Peyer's patch (tissue), 4 donors: Measurements from ENCODE around the gene CRTAP. TPM values are rescaled to one million over a fixed set of nuclear protein-coding genes. Genes with fewer than 3 reads are reported as not detected.

Source experiments
- DNase-seq, 3 donors: peaks; one replicate each; pipeline ENCODE4 v3.0.0-alpha.2; 2017 to 2019
- H3K27ac ChIP-seq, 4 donors: fragments of 200-600 bp; sonication (generic); one replicate each; pipeline ENCODE4 v1.5.1; 2016 to 2019
- H3K27me3 ChIP-seq, 2 donors: fragments of 200-600 bp; sonication (generic); one replicate each; pipeline ENCODE4 v1.5.1; 2019
- H3K36me3 ChIP-seq, 3 donors: fragments of 200-600 bp; sonication (generic); one replicate each; pipeline ENCODE4 v1.5.1; 2016 to 2019
- H3K4me1 ChIP-seq, 4 donors: fragments of 200-600 bp; sonication (generic); one replicate each; pipeline ENCODE4 v1.5.1; 2016 to 2019
- H3K4me3 ChIP-seq, 4 donors: fragments of 200-600 bp; sonication (generic); 1 replicate in 3 of 4; 2 replicates in 1 of 4; pipeline ENCODE4 v1.5.1; 2016 to 2019; ENCODE audit warnings: mild to moderate bottlenecking in 1 of 4
- H3K9me3 ChIP-seq, 4 donors: fragments of 200-600 bp; sonication (generic); one replicate each; pipeline ENCODE4 v1.5.1; 2016 to 2019; ENCODE audit warnings: mild to moderate bottlenecking in 1 of 4
- CTCF ChIP-seq, 6 experiments: fragments of 450-650 bp in 4 of 6; fragments of 200-600 bp in 2 of 6; sonication (generic) in 1 of 6; IDR thresholded peaks; one replicate each; pipeline ENCODE4 v1.5.1; 2017 to 2019; ENCODE audit warnings: antibody characterized with exemption in 6 of 6, mild to moderate bottlenecking in 3 of 6, moderate library complexity in 1 of 6
- POLR2A ChIP-seq, 2 donors: fragments of 450-650 bp; IDR thresholded peaks; one replicate each; pipeline ENCODE4 v1.5.1; 2017; ENCODE audit warnings: antibody characterized with exemption in 2 of 2, mild to moderate bottlenecking in 2 of 2, moderate library complexity in 2 of 2
- total RNA-seq, 4 donors: library from RNA; depleted of rRNA; stranded (reverse); fragments of >200 nt; gene quantifications; one replicate each; pipeline ENCODE4 v1.1.0, GENCODE V29; 2016

The CRTAP gene
- total RNA-seq, 4 donors from 2014 or later = 32.9 to 127 (median 46.4) TPM

- H3K4me1 ChIP-seq = no peaks in the 10 kb centered on the region
- H3K4me3 ChIP-seq = no peak overlapping the region
- DNase-seq = no peak
- no peak for TF ChIP-seq POLR2A (IDR thresholded peaks at IDR 0.05)
- no peak for TF ChIP-seq CTCF (IDR thresholded peaks at IDR 0.05)
- no peaks in the 10 kb centered on the region for H3K27me3 ChIP-seq
- no peaks in the 10 kb centered on the region for H3K9me3 ChIP-seq
- H3K36me3 ChIP-seq = peaks cover 0 to 35% (median 0%) of the 10 kb centered on the region in 3 donors
- no peak overlapping the region for H3K27ac ChIP-seq
These were observed 27.2 kb downstream of the CRTAP start for GRCh38 chr3:33141006-33141405.

- Histone ChIP-seq H3K4me1 (no peaks in the 10 kb centered on the region), H3K27me3 (no peaks in the 10 kb centered on the region), H3K27ac (no peak overlapping the region), H3K36me3 (peaks cover 0 to 26% (median 0%) of the 10 kb centered on the region in 3 donors), H3K9me3 (no peaks in the 10 kb centered on the region), H3K4me3 (no peak overlapping the region)
- DNase-seq = no peak
- TF ChIP-seq CTCF (IDR thresholded peaks at IDR 0.05) (peak in 2 of 6 experiments; percentile 4 to 31), POLR2A (IDR thresholded peaks at IDR 0.05) (no peak)
These were observed 30.6 kb downstream of the CRTAP start for GRCh38 chr3:33144433-33144832.

- no peaks in the 10 kb centered on the region for H3K9me3 ChIP-seq
- peaks cover 0 to 26% (median 0%) of the 10 kb centered on the region in 3 donors for H3K36me3 ChIP-seq
- H3K27ac ChIP-seq = no peak overlapping the region
- H3K4me3 ChIP-seq = no peak overlapping the region
- no peaks in the 10 kb centered on the region for H3K27me3 ChIP-seq
- H3K4me1 ChIP-seq = no peaks in the 10 kb centered on the region
- no peak for DNase-seq
- TF ChIP-seq POLR2A (IDR thresholded peaks at IDR 0.05) = no peak
- no peak for TF ChIP-seq CTCF (IDR thresholded peaks at IDR 0.05)
These were observed 31.5 kb downstream of the CRTAP start for GRCh38 chr3:33145221-33145900.

GRCh38 chr3:33145901-33146580 is 32.2 kb downstream of the CRTAP start:
- Histone ChIP-seq H3K4me1 (no peaks in the 10 kb centered on the region), H3K4me3 (no peak overlapping the region), H3K27me3 (no peaks in the 10 kb centered on the region), H3K27ac (no peak overlapping the region), H3K36me3 (peaks cover 0 to 26% (median 0%) of the 10 kb centered on the region in 3 donors), H3K9me3 (no peaks in the 10 kb centered on the region)
- DNase-seq = no peak
- no peak for TF ChIP-seq POLR2A (IDR thresholded peaks at IDR 0.05)

- H3K27me3 ChIP-seq = no peaks in the 10 kb centered on the region
- DNase-seq = no peak
- no peak overlapping the region for H3K27ac ChIP-seq
- H3K4me1 ChIP-seq = no peaks in the 10 kb centered on the region
- no peak overlapping the region for H3K4me3 ChIP-seq
- no peaks in the 10 kb centered on the region for H3K9me3 ChIP-seq
- TF ChIP-seq POLR2A (IDR thresholded peaks at IDR 0.05) = no peak
- no peak for TF ChIP-seq CTCF (IDR thresholded peaks at IDR 0.05)
- H3K36me3 ChIP-seq = peaks cover 0 to 17% (median 0%) of the 10 kb centered on the region in 3 donors
These were observed 33.1 kb downstream of the CRTAP start for GRCh38 chr3:33146791-33147445.

GRCh38 chr3:33149342-33149741 is 35.5 kb downstream of the CRTAP start:
- DNase-seq = no peak
- no peaks in the 10 kb centered on the region for H3K4me1 ChIP-seq
- TF ChIP-seq POLR2A (IDR thresholded peaks at IDR 0.05) (no peak), CTCF (IDR thresholded peaks at IDR 0.05) (no peak)
- H3K36me3 ChIP-seq = no peaks in the 10 kb centered on the region
- no peak overlapping the region for H3K4me3 ChIP-seq
- H3K27ac ChIP-seq = no peak overlapping the region
- no peaks in the 10 kb centered on the region for H3K9me3 ChIP-seq
- no peaks in the 10 kb centered on the region for H3K27me3 ChIP-seq
